Stimulated activated CD8-positive, alpha-beta memory T cell treated with anti-CD3 and anti-CD28 coated beads, Interleukin-4, amount 100 ng/mL, for 48 hours (primary cell): ENCODE measurements around the gene RBSN.

Experiments used
- DNase-seq: peaks from one replicate; pipeline ENCODE4 v3.0.0-alpha.2; 2020

The RBSN gene

DNA sequence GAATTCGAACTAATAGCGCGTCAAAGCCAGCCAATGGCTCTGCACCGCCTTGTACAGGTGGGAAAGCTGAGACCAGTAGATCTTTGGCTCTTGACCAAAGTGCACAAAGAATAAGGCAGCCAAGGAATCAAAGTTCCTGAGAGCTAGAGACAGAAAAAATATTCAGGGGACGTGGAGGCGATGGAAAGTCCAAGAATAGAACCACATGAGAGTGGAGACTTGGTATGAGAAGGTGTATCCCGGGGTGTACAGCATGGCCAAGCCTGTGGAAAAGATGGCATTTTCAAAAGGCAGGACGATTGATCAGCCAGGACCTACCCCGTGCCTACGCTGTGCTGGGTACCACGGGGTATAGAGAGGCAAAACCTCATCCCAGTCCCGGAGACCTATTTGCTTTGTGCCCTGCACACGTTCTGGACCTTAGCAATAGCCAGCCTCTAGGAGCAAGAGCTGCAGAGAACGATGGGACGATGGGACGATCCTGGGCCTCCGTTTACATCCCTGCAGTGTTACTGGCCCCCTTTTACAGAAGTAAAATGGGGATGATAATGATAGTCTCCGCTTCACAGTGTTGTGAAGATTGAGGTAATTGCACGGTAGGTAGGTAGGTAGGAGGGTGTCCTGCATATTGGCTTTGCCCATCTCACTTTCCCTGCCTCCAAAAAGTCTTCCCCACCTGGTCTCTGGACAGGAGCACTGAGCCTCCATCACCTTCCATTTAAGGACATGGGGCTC is 583 bp upstream of the RBSN start:
- peak; percentile 42 for DNase-seq

GRCh38 chr3:15097891-15098290 is 1.1 kb downstream of the RBSN start:
- peak; percentile 66 for DNase-seq

- no peak for DNase-seq
Measured at GRCh38 chr3:15096046-15096445, 2.9 kb downstream of the RBSN start.

DNA sequence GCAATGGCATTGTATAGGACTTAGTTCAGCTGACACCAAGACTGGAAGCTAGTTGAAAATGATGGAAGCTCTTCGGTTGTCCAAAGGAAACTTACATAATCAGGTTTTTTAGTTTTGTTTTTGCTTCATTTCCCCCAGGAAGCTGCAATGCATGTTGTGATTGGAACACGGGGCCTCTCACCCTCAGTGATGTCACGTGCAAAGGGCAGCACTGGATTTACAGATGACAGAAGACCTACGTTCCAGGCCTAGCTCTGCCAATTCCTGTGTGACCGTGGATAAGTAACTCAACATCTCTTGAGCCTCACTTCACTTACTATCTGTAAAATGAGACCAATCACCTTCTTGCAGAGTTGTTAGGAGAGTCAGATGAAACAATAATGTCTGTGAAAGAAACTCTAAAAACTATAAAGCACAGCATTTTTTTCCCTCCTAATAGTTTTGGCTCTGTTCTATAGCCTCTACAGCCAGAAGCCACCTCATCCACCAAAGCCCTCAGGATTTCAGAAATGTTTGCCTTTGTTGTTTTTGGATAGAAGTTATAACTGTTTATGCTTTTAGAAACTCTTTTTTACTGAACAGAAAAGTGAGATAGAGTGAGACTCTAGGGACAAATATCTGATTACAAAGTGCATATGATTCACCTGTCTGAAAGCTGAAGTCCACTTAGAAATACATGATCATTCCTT is 4.6 kb downstream of the RBSN start:
- no peak for DNase-seq

- DNase-seq, result no peak
Measured at GRCh38 chr3:15092686-15093085, 6.3 kb downstream of the RBSN start.

- no peak for DNase-seq
Measured at GRCh38 chr3:15091575-15091974, 7.4 kb downstream of the RBSN start.

GRCh38 chr3:15089201-15089600 is 9.7 kb downstream of the RBSN start:
- DNase-seq, result no peak

DNA sequence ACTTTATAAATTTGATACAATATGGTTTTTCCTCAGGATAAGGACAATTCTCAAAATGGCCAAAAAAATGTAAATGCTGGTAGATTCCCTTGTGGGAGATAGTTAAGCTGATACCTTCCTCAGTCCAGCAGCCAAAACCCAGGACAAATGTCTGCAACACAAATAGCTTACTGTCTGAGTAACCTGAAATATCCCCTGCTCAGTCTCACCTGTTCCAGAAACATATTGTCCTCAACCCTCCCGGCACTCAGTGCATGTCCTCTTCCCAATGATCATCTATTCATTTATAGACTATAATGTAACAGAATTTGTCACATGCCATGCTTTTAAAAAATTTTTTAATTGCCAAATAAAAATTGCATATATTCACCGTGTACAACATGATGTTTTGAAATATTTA is 12.2 kb downstream of the RBSN start:
- DNase-seq, result no peak

- DNase-seq, result no peak
Measured at GRCh38 chr3:15086263-15086662, 12.7 kb downstream of the RBSN start.

GRCh38 chr3:15083252-15083651 is 15.7 kb downstream of the RBSN start:
- DNase-seq, result no peak

DNA sequence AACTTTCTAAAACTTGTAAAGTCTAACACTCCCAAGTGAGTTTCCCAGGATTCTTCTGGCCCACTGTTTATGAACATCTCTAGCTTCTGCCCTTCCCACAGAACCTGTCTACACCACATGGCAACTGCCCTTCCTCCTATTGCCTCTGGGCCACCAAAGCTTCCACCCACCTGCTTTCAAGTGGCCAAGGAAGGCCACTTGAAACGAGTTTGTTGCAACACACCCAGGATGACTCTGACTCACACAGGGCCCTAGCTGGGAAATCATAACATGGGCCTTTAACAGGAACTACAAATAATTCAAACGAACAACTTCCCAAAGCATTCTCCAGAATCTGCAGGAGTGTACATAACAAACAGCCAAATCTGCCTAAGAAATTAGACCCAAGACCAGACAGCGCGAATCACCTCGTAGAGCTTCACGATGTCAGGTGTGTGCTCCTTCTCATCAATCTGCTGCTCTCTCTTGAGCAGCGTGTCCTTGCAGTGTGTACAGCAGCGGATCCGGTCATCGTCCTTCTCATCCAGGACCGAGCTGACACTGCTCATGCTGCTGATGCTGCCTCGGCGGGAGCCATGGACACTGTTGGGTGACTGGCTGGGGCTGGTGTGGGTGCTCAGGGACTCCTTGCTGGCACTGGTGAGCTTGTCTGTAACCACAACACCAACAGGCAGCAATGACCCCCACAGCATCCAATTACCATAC is 16.8 kb downstream of the RBSN start:
- DNase-seq, result no peak

GRCh38 chr3:15079091-15079490 is 19.9 kb downstream of the RBSN start:
- DNase-seq, result no peak

- DNase-seq, result no peak
Measured at GRCh38 chr3:15074500-15074899, 24.4 kb downstream of the RBSN start.

GRCh38 chr3:15071699-15072098 is 27.2 kb downstream of the RBSN start:
- DNase-seq, result no peak

DNA sequence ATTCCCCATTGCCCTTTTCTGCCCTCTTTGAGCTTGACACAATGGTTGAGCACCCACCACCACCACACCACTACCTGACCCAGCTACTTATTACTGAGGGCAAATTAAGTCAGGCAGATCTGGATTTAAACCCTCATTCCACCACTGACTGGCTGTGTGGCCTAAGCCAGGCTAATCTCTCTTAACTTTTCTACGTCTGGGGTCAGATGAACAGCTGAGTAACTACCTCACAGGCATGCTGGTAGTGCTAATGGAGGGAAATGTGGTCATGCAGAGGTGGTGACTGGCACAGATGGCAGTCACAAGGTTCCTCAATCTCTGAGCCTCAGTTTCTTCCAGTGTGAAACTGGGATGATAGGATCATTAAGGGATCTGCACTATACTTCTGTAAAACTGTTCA is 29.5 kb downstream of the RBSN start:
- DNase-seq, result no peak

GRCh38 chr3:15066467-15066866 is 32.5 kb downstream of the RBSN start:
- DNase-seq, result no peak

GRCh38 chr3:15065550-15066007 is 33.4 kb downstream of the RBSN start:
- no peak for DNase-seq

DNA sequence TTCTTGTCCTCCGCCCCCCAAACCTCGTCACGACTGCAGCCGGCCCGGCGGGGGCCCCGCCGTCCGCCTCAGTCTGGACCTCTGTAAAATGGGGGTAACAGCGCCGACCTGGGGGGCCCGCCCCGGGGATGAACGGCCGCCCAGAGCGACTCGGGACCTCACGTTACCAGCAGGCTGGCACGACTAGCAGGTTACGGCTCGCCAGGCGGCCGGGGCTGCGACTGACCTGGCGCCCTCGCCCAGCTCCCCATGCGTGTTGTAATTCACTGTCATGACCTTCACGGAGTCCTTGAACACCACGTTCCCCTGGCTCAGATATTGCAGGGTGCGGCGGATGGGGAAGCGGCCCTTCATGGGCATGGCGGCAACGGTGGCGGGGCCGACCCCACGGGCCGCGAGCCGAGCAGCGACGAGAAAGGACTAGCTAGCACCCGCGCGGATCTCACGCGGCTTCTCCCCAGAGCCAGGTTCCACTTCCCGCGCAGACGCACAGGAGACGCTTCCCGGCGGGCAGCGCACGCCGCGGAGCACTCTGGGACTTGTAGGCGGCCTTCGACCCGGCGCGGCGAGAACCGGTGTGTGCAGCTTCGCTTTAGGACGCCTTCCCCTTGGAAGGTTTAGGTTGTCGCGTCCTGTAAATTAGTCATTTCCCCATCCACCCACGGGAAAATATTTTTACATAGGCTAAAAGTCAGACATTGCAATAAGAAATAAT is 34.0 kb downstream of the RBSN start, which contains the start of gene MRPS25:
Gene MRPS25 (minus strand): TSS at position 481 of the 715 bp plus-strand sequence. CDS start 121 bp downstream, at position 360.
- DNase-seq, result peak; percentile 91

GRCh38 chr3:15064299-15064834 is 34.6 kb downstream of the RBSN start:
- peak; percentile 47 for DNase-seq

GRCh38 chr3:15063656-15064286 is 35.2 kb downstream of the RBSN start:
- no peak for DNase-seq

GRCh38 chr3:15063238-15063637 is 35.7 kb downstream of the RBSN start:
- no peak for DNase-seq

- DNase-seq, result no peak
Measured at GRCh38 chr3:15060029-15060428, 38.9 kb downstream of the RBSN start.
